ENCODE data around the gene ZNF579.
"Not testable (repeated sequence)": the region's sequence is repeated elsewhere in the genome, so short reads cannot be mapped to it uniquely, and the experiment has no call there.

ZNF579 gene

GRCh38 chr19:55539090-55539984 is 41.3 kb downstream of the ZNF579 start:
- no peak for DNase-seq (ENCODE audit: low read depth, low spot score)

- no peak for DNase-seq (ENCODE audit: low read depth, low spot score)
Observed at GRCh38 chr19:55538132-55538531, 42.5 kb downstream of the ZNF579 start.

- DNase-seq (ENCODE audit: low read depth, low spot score) = no peak
Observed at GRCh38 chr19:55537741-55538111, 42.9 kb downstream of the ZNF579 start.

- DNase-seq (ENCODE audit: low read depth, low spot score) = no peak
Observed at GRCh38 chr19:55536951-55537740, 43.5 kb downstream of the ZNF579 start, which contains the start of gene SBK2. Gene SBK2 (minus strand): TSS chr19:55537133. CDS start chr19:55536294, 839 bp downstream.

- no peak for DNase-seq (ENCODE audit: low read depth, low spot score)
Observed at GRCh38 chr19:55536366-55536765, 44.3 kb downstream of the ZNF579 start.

GRCh38 chr19:55535965-55536350 is 44.7 kb downstream of the ZNF579 start:
- DNase-seq (ENCODE audit: low read depth, low spot score) = no peak

GRCh38 chr19:55535173-55535964 is 45.3 kb downstream of the ZNF579 start:
- DNase-seq (ENCODE audit: low read depth, low spot score) = no peak

GRCh38 chr19:55534280-55534679 is 46.4 kb downstream of the ZNF579 start:
- not testable (repeated sequence) for DNase-seq (ENCODE audit: low read depth, low spot score)

GRCh38 chr19:55530996-55531395 is 49.7 kb downstream of the ZNF579 start:
- no peak for DNase-seq (ENCODE audit: low read depth, low spot score)

- DNase-seq (ENCODE audit: low read depth, low spot score) = no peak
Observed at GRCh38 chr19:55529636-55530234, 50.9 kb downstream of the ZNF579 start.

- DNase-seq (ENCODE audit: low read depth, low spot score) = no peak
Observed at GRCh38 chr19:55528030-55528803, 52.4 kb downstream of the ZNF579 start.

GRCh38 chr19:55527197-55528029 is 53.2 kb downstream of the ZNF579 start:
- no peak for DNase-seq (ENCODE audit: low read depth, low spot score)

Data from smooth muscle cell of the brain vasculature (primary cell).